Ishikawa (cell line): ENCODE measurements around the gene RPL36.
A peak's percentile ranks its signal among the peaks of the same experiment; 100 is the strongest.

Source experiments
- CEBPB ChIP-seq: IDR thresholded peaks from 2 replicates; pipeline ENCODE4 v1.6.1; 2012
- CREB1 ChIP-seq: IDR thresholded peaks from 2 replicates; pipeline ENCODE4 v1.6.1; 2012; ENCODE audit warnings: low read depth
- EGR1 ChIP-seq: IDR thresholded peaks from 2 replicates; pipeline ENCODE4 v1.6.1; 2012
- EP300 ChIP-seq: IDR thresholded peaks from 2 replicates; pipeline ENCODE4 v1.6.1; 2012; ENCODE audit warnings: borderline replicate concordance
- FOXM1 ChIP-seq: IDR thresholded peaks from 2 replicates; pipeline ENCODE4 v1.6.1; 2012; ENCODE audit warnings: low read depth, borderline replicate concordance
- NFIC ChIP-seq: IDR thresholded peaks from 2 replicates; pipeline ENCODE4 v1.6.1; 2012
- RAD21 ChIP-seq: IDR thresholded peaks from 2 replicates; pipeline ENCODE4 v1.6.1; 2012; ENCODE audit warnings: low read depth
- TAF1 ChIP-seq: IDR thresholded peaks from 2 replicates; pipeline ENCODE4 v1.6.1; 2012; ENCODE audit warnings: low read depth, mild to moderate bottlenecking
- TCF12 ChIP-seq: IDR thresholded peaks from 2 replicates; pipeline ENCODE4 v1.6.1; 2012; ENCODE audit warnings: low read depth
- TEAD4 ChIP-seq: IDR thresholded peaks from 2 replicates; pipeline ENCODE4 v1.6.1; 2012
- YY1 ChIP-seq: IDR thresholded peaks from 2 replicates; pipeline ENCODE4 v1.6.1; 2012; ENCODE audit warnings: low read depth
- ZBTB7A ChIP-seq: IDR thresholded peaks from 2 replicates; pipeline ENCODE4 v1.6.1; 2012; ENCODE audit warnings: low read depth
- TF ChIP-seq, protein P1 (sequence below): IDR thresholded peaks from 2 replicates; pipeline ENCODE4 v1.6.1; 2012; ENCODE audit warnings: low read depth, mild to moderate bottlenecking
- TF ChIP-seq, protein P2 (sequence below): IDR thresholded peaks from 2 replicates; pipeline ENCODE4 v1.6.1; 2012
- TF ChIP-seq, protein P3 (sequence below): IDR thresholded peaks from 2 replicates; pipeline ENCODE4 v1.6.1; 2012

Gene RPL36

DNA sequence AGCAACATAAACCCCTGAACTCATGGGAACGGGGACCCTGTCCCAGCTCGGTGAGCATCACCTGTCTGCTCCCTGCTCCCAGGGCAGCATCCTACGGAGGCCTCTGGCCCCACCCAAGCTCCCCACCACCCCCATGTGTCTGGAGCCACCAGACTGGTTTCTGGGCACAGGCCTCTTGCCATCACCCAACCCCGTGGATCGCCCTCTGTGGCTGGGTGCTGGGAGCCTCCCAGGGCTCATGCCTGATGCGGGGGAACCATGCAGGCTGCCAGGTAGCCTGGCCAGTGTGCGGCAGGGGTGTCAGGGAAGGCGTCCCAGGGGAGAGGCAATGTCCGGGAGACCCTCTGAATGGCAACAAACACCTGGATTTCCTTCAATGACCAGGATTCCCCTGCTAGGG lies 12.5 kb upstream of the RPL36 start:
- TF ChIP-seq EP300: no peak
- no peak for TF ChIP-seq FOXM1
- TF ChIP-seq, protein P1, sequence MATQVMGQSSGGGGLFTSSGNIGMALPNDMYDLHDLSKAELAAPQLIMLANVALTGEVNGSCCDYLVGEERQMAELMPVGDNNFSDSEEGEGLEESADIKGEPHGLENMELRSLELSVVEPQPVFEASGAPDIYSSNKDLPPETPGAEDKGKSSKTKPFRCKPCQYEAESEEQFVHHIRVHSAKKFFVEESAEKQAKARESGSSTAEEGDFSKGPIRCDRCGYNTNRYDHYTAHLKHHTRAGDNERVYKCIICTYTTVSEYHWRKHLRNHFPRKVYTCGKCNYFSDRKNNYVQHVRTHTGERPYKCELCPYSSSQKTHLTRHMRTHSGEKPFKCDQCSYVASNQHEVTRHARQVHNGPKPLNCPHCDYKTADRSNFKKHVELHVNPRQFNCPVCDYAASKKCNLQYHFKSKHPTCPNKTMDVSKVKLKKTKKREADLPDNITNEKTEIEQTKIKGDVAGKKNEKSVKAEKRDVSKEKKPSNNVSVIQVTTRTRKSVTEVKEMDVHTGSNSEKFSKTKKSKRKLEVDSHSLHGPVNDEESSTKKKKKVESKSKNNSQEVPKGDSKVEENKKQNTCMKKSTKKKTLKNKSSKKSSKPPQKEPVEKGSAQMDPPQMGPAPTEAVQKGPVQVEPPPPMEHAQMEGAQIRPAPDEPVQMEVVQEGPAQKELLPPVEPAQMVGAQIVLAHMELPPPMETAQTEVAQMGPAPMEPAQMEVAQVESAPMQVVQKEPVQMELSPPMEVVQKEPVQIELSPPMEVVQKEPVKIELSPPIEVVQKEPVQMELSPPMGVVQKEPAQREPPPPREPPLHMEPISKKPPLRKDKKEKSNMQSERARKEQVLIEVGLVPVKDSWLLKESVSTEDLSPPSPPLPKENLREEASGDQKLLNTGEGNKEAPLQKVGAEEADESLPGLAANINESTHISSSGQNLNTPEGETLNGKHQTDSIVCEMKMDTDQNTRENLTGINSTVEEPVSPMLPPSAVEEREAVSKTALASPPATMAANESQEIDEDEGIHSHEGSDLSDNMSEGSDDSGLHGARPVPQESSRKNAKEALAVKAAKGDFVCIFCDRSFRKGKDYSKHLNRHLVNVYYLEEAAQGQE: no peak
- TF ChIP-seq TEAD4: no peak

DNA sequence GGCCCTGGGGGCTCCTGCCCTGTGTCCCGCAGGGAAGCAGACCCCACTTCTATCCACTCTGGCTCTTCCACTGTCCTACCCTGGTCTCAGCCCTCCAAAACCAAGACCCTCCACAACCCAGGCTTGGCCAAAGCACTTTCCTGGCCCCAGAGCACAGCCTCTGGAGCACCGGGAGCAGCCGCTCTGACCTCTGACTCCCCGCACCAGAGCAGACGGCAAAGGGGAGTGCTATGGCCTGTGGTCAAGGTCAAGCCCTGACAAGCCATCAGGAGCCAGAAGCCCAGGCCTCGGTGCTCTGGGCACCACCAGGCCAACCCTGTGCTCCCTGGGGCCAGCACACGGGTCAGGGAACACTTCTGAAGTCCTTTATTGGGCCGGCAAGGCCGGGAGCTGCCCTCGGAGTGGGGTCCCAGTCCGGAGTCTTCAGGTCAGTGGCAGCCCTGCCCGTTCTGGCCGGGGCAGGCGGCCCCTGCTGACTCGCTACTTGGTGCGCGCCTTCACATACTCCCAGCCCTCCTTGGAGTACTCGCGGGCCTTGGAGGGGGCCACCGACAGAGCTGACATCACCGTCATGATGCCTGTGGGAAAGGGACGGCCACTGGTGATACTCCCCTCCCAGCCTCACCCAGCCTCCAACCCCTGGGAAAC lies 11.9 kb upstream of the RPL36 start:
- no peak for TF ChIP-seq TCF12

DNA sequence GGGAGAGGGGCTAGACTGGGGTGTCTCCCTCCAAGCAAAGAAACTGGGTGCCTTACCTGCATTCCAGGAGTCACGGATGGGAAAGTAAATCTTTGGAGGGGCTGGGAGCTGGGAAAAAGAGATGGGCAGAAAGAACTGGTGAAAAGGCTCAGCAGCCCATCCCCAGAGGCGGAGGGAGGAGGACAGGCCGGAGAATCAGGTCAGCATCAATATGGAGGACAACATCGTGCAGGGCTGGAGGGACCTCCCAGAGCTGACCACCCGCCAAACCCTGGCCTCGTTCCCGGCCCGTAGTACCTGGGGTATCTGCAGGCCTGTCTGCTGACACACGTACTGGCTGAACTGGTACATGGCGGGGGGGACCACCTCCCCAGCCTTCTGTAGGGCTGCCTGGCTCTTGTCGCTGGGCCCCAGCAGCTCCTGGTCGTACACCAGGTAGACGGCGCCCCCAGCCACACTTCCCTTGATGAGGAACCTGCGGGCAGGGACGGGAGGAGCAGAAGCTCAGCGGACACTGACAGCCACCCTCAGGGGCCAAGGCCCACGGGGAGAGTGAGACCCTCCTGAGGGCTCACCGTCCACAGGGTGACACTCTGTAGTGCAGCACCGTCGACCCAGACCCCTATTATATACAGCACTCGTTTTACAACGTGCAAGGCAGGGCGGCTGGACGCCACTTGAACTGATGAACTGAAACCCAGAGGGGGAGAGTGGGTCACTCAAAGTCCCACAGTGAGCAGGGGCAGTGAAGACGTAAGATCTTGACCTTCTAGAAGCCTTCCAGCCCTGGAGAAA lies 10.6 kb upstream of the RPL36 start:
- TF ChIP-seq YY1 (no peak), EP300 (no peak), EGR1 (no peak), RAD21 (no peak), FOXM1 (no peak)
- TF ChIP-seq, protein P1: no peak
- TF ChIP-seq, protein P2, sequence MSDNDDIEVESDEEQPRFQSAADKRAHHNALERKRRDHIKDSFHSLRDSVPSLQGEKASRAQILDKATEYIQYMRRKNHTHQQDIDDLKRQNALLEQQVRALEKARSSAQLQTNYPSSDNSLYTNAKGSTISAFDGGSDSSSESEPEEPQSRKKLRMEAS: no peak

DNA sequence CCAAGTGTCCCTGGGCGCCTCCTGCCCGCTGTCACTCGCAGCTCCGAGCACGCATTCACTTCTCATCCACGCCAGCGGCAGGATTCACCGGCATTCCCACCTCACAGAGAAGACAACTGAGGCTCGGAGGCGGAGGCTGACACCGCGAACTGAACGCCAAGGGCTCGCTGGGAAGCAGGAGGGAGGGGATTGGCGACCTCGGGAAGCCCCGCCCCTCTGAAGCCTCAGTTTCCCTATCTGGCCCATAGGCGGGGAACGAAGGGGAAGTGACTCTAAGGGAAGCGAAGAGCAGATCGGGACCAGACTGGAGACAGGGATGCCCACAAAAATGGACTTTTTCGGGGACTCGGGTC lies 10.0 kb upstream of the RPL36 start:
- no peak for TF ChIP-seq TAF1
- TF ChIP-seq NFIC: no peak
- TF ChIP-seq FOXM1: no peak
- no peak for TF ChIP-seq TCF12
- TF ChIP-seq EP300: no peak
- TF ChIP-seq ZBTB7A: no peak
- TF ChIP-seq CEBPB: no peak
- no peak for TF ChIP-seq TEAD4
- TF ChIP-seq, protein P1: no peak
- TF ChIP-seq RAD21: no peak
- no peak for TF ChIP-seq YY1
- TF ChIP-seq, protein P3, sequence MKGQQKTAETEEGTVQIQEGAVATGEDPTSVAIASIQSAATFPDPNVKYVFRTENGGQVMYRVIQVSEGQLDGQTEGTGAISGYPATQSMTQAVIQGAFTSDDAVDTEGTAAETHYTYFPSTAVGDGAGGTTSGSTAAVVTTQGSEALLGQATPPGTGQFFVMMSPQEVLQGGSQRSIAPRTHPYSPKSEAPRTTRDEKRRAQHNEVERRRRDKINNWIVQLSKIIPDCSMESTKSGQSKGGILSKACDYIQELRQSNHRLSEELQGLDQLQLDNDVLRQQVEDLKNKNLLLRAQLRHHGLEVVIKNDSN: no peak
- TF ChIP-seq EGR1: no peak
- no peak for TF ChIP-seq CREB1
- TF ChIP-seq, protein P2: no peak

DNA sequence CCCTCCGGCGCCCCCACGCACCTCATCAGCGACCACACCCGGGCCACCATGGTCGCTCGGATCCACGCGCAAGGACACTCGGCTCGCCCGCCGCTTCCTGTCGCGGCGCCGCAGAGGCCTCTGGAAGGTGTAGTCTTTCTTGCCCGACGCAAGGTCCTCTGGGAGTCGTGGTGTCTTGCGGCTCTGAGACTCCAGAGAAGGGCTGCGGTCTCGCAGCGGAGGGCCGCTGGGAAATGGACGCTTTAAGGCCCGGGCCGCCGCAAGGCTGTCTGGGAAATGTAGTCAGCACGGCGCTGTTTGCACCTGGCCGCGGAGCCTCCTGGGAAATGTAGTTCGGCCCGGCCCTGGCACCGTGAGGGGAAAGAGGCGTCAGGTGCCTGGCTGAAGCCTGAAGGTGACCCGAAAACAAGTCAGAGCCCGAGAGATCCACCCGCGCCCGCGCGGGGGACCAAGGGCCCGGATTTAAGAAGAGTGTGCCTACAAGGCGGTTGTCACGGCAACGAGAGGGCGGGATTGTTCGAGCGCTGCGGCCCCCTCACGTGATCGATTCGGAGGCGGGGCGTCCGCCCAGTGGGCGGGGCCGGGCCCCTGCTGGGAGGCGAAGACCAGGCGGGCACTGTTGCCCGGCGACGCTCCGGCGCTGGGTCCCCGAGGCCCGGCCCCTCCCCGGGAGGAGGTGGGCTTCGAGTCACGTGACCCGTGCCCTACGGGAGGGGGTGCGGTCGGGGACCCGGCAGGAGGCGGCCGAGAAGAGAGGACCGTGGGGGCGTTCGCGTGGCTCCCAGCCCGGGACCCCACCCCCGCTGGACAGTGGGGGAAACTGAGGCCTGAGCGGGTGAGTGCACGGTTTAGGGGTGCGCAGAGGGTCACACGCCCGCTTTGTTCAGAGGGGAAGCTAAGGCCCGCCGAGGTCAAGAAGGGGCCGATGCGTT lies 9.4 kb upstream of the RPL36 start, which contains the start of the genes HSD11B1L and MICOS13:
Gene HSD11B1L, plus strand, starts transcription at position 591 of the 932 bp plus-strand sequence. CDS start 3,806 bp downstream, outside the sequence.
Gene MICOS13, minus strand, starts transcription at position 80 of the 932 bp plus-strand sequence. Its CDS starts 30 bp downstream, at position 50.
- TF ChIP-seq CEBPB (no peak; the same call in 1 of the 2 replicates), FOXM1 (no peak), YY1 (peak; percentile 77), CREB1 (0 out of 2 replicates have a peak, but pooled peaks have one; percentile 33), TEAD4 (no peak), TAF1 (peak; percentile 76), NFIC (no peak), TCF12 (peak; percentile 82), EGR1 (no peak), ZBTB7A (peak; percentile 92), RAD21 (no peak)
- TF ChIP-seq, protein P3: peak; percentile 96
- TF ChIP-seq, protein P1: no peak
- TF ChIP-seq, protein P2: peak; percentile 53; the same call in 1 of the 2 replicates
